ENCODE data around the gene LPP. TPM values are rescaled to one million over a fixed set of nuclear protein-coding genes. Genes with fewer than 3 reads are reported as not detected.

LPP gene
- polyA plus RNA-seq, 2 of the 4 experiments (the other 2 are of a cell fraction): 11.0 to 30.8 TPM

GRCh38 chr3:188244395-188244861 lies 90.5 kb downstream of the LPP start (continued):
- TF ChIP-seq, protein P1, sequence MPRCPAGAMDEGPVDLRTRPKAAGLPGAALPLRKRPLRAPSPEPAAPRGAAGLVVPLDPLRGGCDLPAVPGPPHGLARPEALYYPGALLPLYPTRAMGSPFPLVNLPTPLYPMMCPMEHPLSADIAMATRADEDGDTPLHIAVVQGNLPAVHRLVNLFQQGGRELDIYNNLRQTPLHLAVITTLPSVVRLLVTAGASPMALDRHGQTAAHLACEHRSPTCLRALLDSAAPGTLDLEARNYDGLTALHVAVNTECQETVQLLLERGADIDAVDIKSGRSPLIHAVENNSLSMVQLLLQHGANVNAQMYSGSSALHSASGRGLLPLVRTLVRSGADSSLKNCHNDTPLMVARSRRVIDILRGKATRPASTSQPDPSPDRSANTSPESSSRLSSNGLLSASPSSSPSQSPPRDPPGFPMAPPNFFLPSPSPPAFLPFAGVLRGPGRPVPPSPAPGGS (IDR thresholded peaks at IDR 0.05): 0 out of 3 replicates have a peak, but pooled peaks have one; percentile 32
- TF ChIP-seq RAD21 (conservative IDR thresholded peaks at IDR 0.05 in 1 of 2, IDR thresholded peaks at IDR 0.05 in 1 of 2): peak in 1 of 2 experiments; percentile 31; a peak in 1 of 5 replicates
- peak; percentile 68 for TF ChIP-seq FOSL2 (IDR thresholded peaks at IDR 0.05)
- peak; percentile 89 for TF ChIP-seq FOSL2 (CRISPR knock-in tag; IDR thresholded peaks at IDR 0.05)

- Histone ChIP-seq H3K4me2 (no peak overlapping the region), H3K4me1 (peaks cover 71% of the 10 kb centered on the region), H3K9me3 (no peaks in the 10 kb centered on the region), H3K27ac (peak overlapping the region in 1 of 2 experiments; percentile 42; a peak in 3 of 6 replicates), H3K4me3 (no peak overlapping the region)
- no peak for FAIRE-seq
- no peak for DNase-seq (ENCODE audit: low read depth in 1 of 2, low spot score in 1 of 2)
- POLR2A ChIA-PET: no interaction called here
- no peak for ATAC-seq
- CTCF ChIA-PET: interaction anchor here (1.0 kb wide), 1 partner anchor 708 kb away, joined by 3 read pairs; no protein-coding TSS in a partner anchor
- 92% methylated on average over 2 of the region's 2 CpGs for WGBS (ENCODE audit: missing lambda C conversion rate)
- TF ChIP-seq RNF2 (IDR thresholded peaks at IDR 0.05; ENCODE audit: borderline replicate concordance, low read depth): no peak
- TF ChIP-seq NR3C1 (IDR thresholded peaks at IDR 0.05): no peak
- 0 out of 2 replicates have a peak, but pooled peaks have one; percentile 57 for TF ChIP-seq KDM1A (IDR thresholded peaks at IDR 0.05; ENCODE audit: low read depth)
- no peak for TF ChIP-seq KDM5A (IDR thresholded peaks at IDR 0.05)
- no peak for TF ChIP-seq EHF (CRISPR knock-in tag; IDR thresholded peaks at IDR 0.05)
- no peak for TF ChIP-seq GATA3 (IDR thresholded peaks at IDR 0.05; ENCODE audit: borderline replicate concordance)
- no peak for TF ChIP-seq RCOR1 (IDR thresholded peaks at IDR 0.05; ENCODE audit: low read depth, low read length)
Measured at GRCh38 chr3:188246905-188247304, 92.9 kb downstream of the LPP start.

- Histone ChIP-seq H3K4me2 (no peak overlapping the region), H3K4me3 (no peak overlapping the region), H3K27ac (peak overlapping the region in 1 of 2 experiments; percentile 46; a peak in 2 of 6 replicates), H3K9me3 (0 out of 3 replicates have a peak, but pooled peaks cover 2% of the 10 kb centered on the region), H3K4me1 (peaks cover 59% of the 10 kb centered on the region)
- no peak for ATAC-seq
- 82% methylated on average over 8 of the region's 8 CpGs for WGBS (ENCODE audit: missing lambda C conversion rate)
- CTCF ChIA-PET: interaction anchor here (0.7 kb wide), 1 partner anchor 508 kb away, joined by 4 read pairs; no protein-coding TSS in a partner anchor
- TF ChIP-seq NFE2L2 (conservative IDR thresholded peaks at IDR 0.05; ENCODE audit: low read length): no peak
- no peak for TF ChIP-seq FOXS1 (CRISPR knock-in tag; IDR thresholded peaks at IDR 0.05)
- TF ChIP-seq POLR2AphosphoS2 (conservative IDR thresholded peaks at IDR 0.05; ENCODE audit: low read length): no peak
- no peak for TF ChIP-seq TP53 (CRISPR knock-in tag; IDR thresholded peaks at IDR 0.05)
- TF ChIP-seq CEBPB (IDR thresholded peaks at IDR 0.05): no peak
- TF ChIP-seq FOSL2 (IDR thresholded peaks at IDR 0.05): no peak
- TF ChIP-seq FOSL2 (CRISPR knock-in tag; IDR thresholded peaks at IDR 0.05): no peak
- no peak for TF ChIP-seq HEYL (CRISPR knock-in tag; IDR thresholded peaks at IDR 0.05)
- TF ChIP-seq SMC3 (IDR thresholded peaks at IDR 0.05): no peak
- no peak for TF ChIP-seq HOXA7 (CRISPR knock-in tag; IDR thresholded peaks at IDR 0.05)
- TF ChIP-seq JUN (IDR thresholded peaks at IDR 0.05): no peak
- DNase-seq (ENCODE audit: low read depth in 1 of 2, low spot score in 1 of 2): no peak
- FAIRE-seq: no peak
- POLR2A ChIA-PET: no interaction called here
Measured at GRCh38 chr3:188248036-188248561, 94.1 kb downstream of the LPP start.

DNA sequence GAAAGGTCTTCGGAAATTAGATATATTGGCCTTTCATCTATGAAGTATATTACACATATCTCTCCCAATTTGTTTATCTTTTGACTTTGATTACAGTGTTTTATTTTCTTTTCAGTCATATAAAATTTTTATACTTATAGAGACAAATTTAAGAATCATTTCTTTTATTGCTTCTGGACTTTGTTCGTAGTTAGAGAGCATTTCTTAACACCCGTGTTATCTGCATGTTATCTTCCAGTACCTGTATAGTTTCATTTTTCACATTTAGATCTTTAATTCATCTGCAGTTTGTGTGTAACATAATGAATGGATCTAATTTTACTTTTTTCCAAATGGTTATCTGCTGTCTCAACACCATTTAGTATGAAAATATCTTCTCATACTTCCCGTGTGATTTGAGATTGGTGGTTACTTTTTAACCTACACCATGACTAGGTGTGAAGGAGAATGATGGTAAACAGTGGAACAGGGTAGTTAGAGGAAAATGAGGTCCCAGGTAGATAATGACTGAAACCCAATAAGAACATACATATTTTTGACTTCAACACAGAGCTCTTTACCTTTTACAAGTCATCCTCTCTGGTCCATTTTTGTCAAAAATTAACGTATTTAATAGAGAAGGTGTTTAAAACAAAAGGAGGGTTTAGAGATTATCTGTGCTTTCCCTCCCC lies 99.3 kb downstream of the LPP start:
- no peak overlapping the region for H3K4me2 ChIP-seq
- H3K9me3 ChIP-seq: 0 out of 3 replicates have a peak, but pooled peaks cover 2% of the 10 kb centered on the region
- CTCF ChIA-PET: no interaction called here
- FAIRE-seq (no peak), DNase-seq (ENCODE audit: low read depth in 1 of 2, low spot score in 1 of 2) (no peak), ATAC-seq (no peak)
- no peak overlapping the region for H3K4me3 ChIP-seq
- POLR2A ChIA-PET: no interaction called here
- 90% methylated on average over 5 of the region's 5 CpGs for WGBS (ENCODE audit: missing lambda C conversion rate)
- no peak overlapping the region for H3K27ac ChIP-seq
- H3K4me1 ChIP-seq: peaks cover 37% of the 10 kb centered on the region
- TF ChIP-seq ELK1 (IDR thresholded peaks at IDR 0.05; ENCODE audit: low read depth, low read length) (no peak), FOSB (CRISPR knock-in tag; IDR thresholded peaks at IDR 0.05) (no peak), PHF8 (IDR thresholded peaks at IDR 0.05; ENCODE audit: borderline replicate concordance, low read depth) (no peak), HDAC2 (IDR thresholded peaks at IDR 0.05) (no peak), RARB (CRISPR knock-in tag; IDR thresholded peaks at IDR 0.05) (no peak), CBX8 (IDR thresholded peaks at IDR 0.05) (no peak), PBX3 (IDR thresholded peaks at IDR 0.05) (no peak), TP53 (CRISPR knock-in tag; IDR thresholded peaks at IDR 0.05) (no peak), RFX5 (IDR thresholded peaks at IDR 0.05) (no peak)
